ENCODE results near the gene LGALS16.

- TF ChIP-seq CTCF (IDR thresholded peaks at IDR 0.05) (no peak), USF2 (IDR thresholded peaks at IDR 0.05) (no peak), POLR2A (IDR thresholded peaks at IDR 0.05; ENCODE audit: low read length) (no peak), SMC3 (IDR thresholded peaks at IDR 0.05) (no peak), EHMT2 (IDR thresholded peaks at IDR 0.05; ENCODE audit: low read depth) (no peak), PBX3 (IDR thresholded peaks at IDR 0.05) (no peak), CHD2 (IDR thresholded peaks at IDR 0.05; ENCODE audit: low read length, partially characterized antibody) (no peak)
These were observed 42.1 kb upstream of the LGALS16 start for GRCh38 chr19:39613597-39613996.
